Astrocyte (in vitro differentiated cells and primary cell): ENCODE results near the gene SLC35F2. TPM values are rescaled to one million over a fixed set of nuclear protein-coding genes. Genes with fewer than 3 reads are reported as not detected.

Experiments
- DNase-seq: peaks from one replicate; pipeline ENCODE4 v3.0.0-alpha.2; 2010; ENCODE audit warnings: low read depth
- FAIRE-seq: peaks from 2 replicates; lab custom pipeline; 2011; peaks lifted over from hg19 to GRCh38; lab: Jason Lieb, UNC
- H2AFZ ChIP-seq: 2 replicates; pipeline ENCODE4 v1.6.0; 2012; ENCODE audit warnings: low read depth, low read length, inconsistent platforms
- H3K27ac ChIP-seq: 2 replicates; pipeline ENCODE4 v1.5.1; 2011; ENCODE audit warnings: low read depth, low read length, inconsistent platforms
- H3K27me3 ChIP-seq: 2 replicates; pipeline ENCODE4 v1.6.0; 2011; ENCODE audit warnings: low read length, inconsistent platforms; ENCODE audit not compliant: insufficient read depth
- H3K36me3 ChIP-seq: 2 replicates; pipeline ENCODE4 v1.5.1; 2011; ENCODE audit warnings: low read length, inconsistent platforms; ENCODE audit not compliant: insufficient read depth
- H3K4me1 ChIP-seq: 2 replicates; pipeline ENCODE4 v1.5.1; 2011; ENCODE audit warnings: low read length, inconsistent platforms; ENCODE audit not compliant: insufficient read depth
- H3K4me2 ChIP-seq: 2 replicates; pipeline ENCODE4 v1.6.0; 2012; ENCODE audit warnings: low read length, inconsistent platforms
- H3K4me3 ChIP-seq: 2 replicates; pipeline ENCODE4 v1.5.1; 2011; ENCODE audit warnings: low read depth, mild to moderate bottlenecking, low read length, inconsistent platforms; ENCODE audit not compliant: insufficient read depth
- H3K79me2 ChIP-seq: 2 replicates; pipeline ENCODE4 v1.6.0; 2012; ENCODE audit warnings: mild to moderate bottlenecking, low read length, inconsistent platforms; ENCODE audit not compliant: insufficient read depth
- H3K9ac ChIP-seq: 2 replicates; pipeline ENCODE4 v1.6.0; 2012; ENCODE audit warnings: mild to moderate bottlenecking, low read length, inconsistent platforms
- H3K9me3 ChIP-seq: 2 replicates; pipeline ENCODE4 v1.5.1; 2012; ENCODE audit warnings: low read depth, mild to moderate bottlenecking, low read length, inconsistent platforms; ENCODE audit not compliant: insufficient read depth
- H4K20me1 ChIP-seq: 2 replicates; pipeline ENCODE4 v1.6.0; 2012; ENCODE audit warnings: low read length, inconsistent platforms; ENCODE audit not compliant: insufficient read depth
- H3K27ac Mint-ChIP-seq: one replicate; pipeline ENCODE4 v1.8.0; 2021; ENCODE audit warnings: mild to moderate bottlenecking, mixed read lengths; ENCODE audit not compliant: unreplicated experiment
- H3K27me3 Mint-ChIP-seq: one replicate; pipeline ENCODE4 v1.8.0; 2021; ENCODE audit warnings: low read depth, mixed read lengths; ENCODE audit not compliant: unreplicated experiment
- H3K36me3 Mint-ChIP-seq: one replicate; pipeline ENCODE4 v1.8.0; 2021; ENCODE audit warnings: low read depth, mixed read lengths; ENCODE audit not compliant: unreplicated experiment
- H3K4me1 Mint-ChIP-seq: one replicate; pipeline ENCODE4 v1.8.0; 2021; ENCODE audit warnings: low read depth, mixed read lengths; ENCODE audit not compliant: unreplicated experiment
- H3K4me3 Mint-ChIP-seq: one replicate; pipeline ENCODE4 v1.8.0; 2021; ENCODE audit warnings: mild to moderate bottlenecking, moderate library complexity, mixed read lengths; ENCODE audit not compliant: unreplicated experiment
- H3K9me3 Mint-ChIP-seq: one replicate; pipeline ENCODE4 v1.8.0; 2021; ENCODE audit warnings: mild to moderate bottlenecking, mixed read lengths; ENCODE audit not compliant: unreplicated experiment
- EZH2 ChIP-seq: IDR thresholded peaks from 2 replicates; pipeline ENCODE4 v1.6.1; 2012; ENCODE audit warnings: mild to moderate bottlenecking, low read length, inconsistent platforms; ENCODE audit not compliant: insufficient read depth
- total RNA-seq: library from RNA; stranded (reverse); gene quantifications from 2 replicates; pipeline ENCODE4 v1.2.1, GENCODE V29; 2021
- TF ChIP-seq, protein P1 (sequence below): IDR thresholded peaks from 2 replicates; pipeline ENCODE4 v1.5.1; 2011; ENCODE audit warnings: low read depth, mild to moderate bottlenecking, inconsistent platforms, low read length, moderate library complexity; ENCODE audit not compliant: insufficient read depth

Gene SLC35F2
- total RNA-seq, 1 donor from 2014 or later, result 52.5 TPM

DNA sequence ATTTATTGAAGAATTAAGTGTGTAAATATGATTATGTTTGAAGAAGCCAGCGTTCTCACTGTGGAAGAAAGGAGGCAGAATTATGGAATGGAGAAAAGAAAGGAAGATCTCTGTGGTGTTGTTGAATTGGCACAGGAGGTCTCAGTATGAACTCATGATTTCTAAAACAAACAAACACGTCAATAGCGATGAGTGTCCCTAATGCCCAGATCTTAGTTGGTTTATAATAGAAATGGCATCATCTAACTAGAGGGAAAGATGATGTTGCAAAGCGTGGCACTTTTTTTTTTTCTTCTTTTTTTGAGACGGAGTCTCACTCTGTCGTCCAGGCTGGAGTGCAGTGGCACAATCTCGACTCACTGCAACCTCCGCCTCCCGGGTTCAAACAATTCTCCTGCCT, 107.5 kb downstream of the SLC35F2 start:
- no peaks in the 10 kb centered on the region for H3K36me3 ChIP-seq
- no peak overlapping the region for H2AFZ ChIP-seq
- no peaks in the 10 kb centered on the region for H3K79me2 ChIP-seq
- H3K9me3 ChIP-seq, result no peaks in the 10 kb centered on the region
- no peaks in the 10 kb centered on the region for H4K20me1 ChIP-seq
- no peaks in the 10 kb centered on the region for H3K9me3 Mint-ChIP-seq
- H3K36me3 Mint-ChIP-seq, result no peaks in the 10 kb centered on the region
- H3K4me1 Mint-ChIP-seq, result no peaks in the 10 kb centered on the region
- H3K27ac ChIP-seq, result no peak overlapping the region
- DNase-seq (no peak), FAIRE-seq (no peak)
- no peak for TF ChIP-seq EZH2
- TF ChIP-seq, protein P1, sequence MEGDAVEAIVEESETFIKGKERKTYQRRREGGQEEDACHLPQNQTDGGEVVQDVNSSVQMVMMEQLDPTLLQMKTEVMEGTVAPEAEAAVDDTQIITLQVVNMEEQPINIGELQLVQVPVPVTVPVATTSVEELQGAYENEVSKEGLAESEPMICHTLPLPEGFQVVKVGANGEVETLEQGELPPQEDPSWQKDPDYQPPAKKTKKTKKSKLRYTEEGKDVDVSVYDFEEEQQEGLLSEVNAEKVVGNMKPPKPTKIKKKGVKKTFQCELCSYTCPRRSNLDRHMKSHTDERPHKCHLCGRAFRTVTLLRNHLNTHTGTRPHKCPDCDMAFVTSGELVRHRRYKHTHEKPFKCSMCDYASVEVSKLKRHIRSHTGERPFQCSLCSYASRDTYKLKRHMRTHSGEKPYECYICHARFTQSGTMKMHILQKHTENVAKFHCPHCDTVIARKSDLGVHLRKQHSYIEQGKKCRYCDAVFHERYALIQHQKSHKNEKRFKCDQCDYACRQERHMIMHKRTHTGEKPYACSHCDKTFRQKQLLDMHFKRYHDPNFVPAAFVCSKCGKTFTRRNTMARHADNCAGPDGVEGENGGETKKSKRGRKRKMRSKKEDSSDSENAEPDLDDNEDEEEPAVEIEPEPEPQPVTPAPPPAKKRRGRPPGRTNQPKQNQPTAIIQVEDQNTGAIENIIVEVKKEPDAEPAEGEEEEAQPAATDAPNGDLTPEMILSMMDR, result no peak
- no peak overlapping the region for H3K9ac ChIP-seq
- no peaks in the 10 kb centered on the region for H3K27me3 Mint-ChIP-seq
- H3K4me1 ChIP-seq, result no peaks in the 10 kb centered on the region
- H3K4me2 ChIP-seq, result no peak overlapping the region
- no peak overlapping the region for H3K27ac Mint-ChIP-seq
- H3K4me3 ChIP-seq, result no peak overlapping the region
- H3K27me3 ChIP-seq, result no peaks in the 10 kb centered on the region
- H3K4me3 Mint-ChIP-seq, result no peak overlapping the region

DNA sequence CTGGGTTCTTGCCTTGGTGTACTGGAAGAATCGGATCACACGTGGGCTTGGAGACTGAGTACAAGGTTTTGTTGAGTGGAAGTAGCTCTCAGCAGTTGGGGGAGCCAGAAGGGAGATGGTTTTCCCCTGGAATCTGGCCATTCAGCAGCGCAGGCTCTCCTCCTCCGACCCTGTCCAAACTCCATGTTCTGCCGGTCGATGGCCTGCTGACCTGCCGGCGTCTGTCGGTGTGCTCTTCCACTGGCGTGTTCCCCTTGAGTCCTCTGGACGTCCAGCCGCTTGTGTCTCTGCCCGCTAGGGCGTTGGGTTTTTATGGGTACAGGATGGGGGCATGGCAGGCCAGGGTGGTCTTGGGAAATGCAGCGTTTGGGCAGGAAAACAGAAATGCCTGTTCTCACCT, 108.3 kb downstream of the SLC35F2 start:
- no peaks in the 10 kb centered on the region for H3K27me3 ChIP-seq
- no peaks in the 10 kb centered on the region for H3K27me3 Mint-ChIP-seq
- no peaks in the 10 kb centered on the region for H3K36me3 ChIP-seq
- no peaks in the 10 kb centered on the region for H3K4me1 Mint-ChIP-seq
- no peak overlapping the region for H3K4me2 ChIP-seq
- H3K4me3 ChIP-seq, result no peak overlapping the region
- H3K4me1 ChIP-seq, result no peaks in the 10 kb centered on the region
- no peaks in the 10 kb centered on the region for H3K9me3 Mint-ChIP-seq
- no peak for FAIRE-seq
- TF ChIP-seq EZH2, result no peak
- TF ChIP-seq, protein P1, result no peak
- no peaks in the 10 kb centered on the region for H3K79me2 ChIP-seq
- H3K4me3 Mint-ChIP-seq, result no peak overlapping the region
- no peak overlapping the region for H3K9ac ChIP-seq
- no peaks in the 10 kb centered on the region for H4K20me1 ChIP-seq
- no peak for DNase-seq
- H3K27ac Mint-ChIP-seq, result no peak overlapping the region
- H3K36me3 Mint-ChIP-seq, result no peaks in the 10 kb centered on the region
- no peaks in the 10 kb centered on the region for H3K9me3 ChIP-seq
- H3K27ac ChIP-seq, result no peak overlapping the region
- no peak overlapping the region for H2AFZ ChIP-seq

DNA sequence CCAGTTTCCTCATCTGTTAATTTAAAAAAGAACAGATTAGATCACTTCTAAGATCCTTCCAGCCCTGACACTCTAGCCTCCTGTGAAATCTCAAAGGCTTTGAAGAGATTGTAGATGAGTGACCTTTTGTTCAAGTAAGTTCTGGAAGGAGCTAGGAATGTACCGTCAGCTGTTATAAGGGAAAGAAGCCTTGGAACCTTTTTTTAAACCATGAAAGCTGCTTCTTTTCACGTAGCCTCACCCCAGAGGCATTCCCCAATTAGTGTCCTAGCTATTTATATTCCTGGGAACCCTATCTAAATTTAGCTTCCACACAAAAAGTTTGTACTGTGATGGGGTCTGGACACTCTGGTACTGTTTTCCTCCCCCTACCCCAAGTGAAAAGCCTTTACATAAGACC, 111.0 kb downstream of the SLC35F2 start:
- H3K4me2 ChIP-seq, result no peak overlapping the region

More for the DNA sequence above, 111.0 kb downstream of the SLC35F2 start:
- H2AFZ ChIP-seq, result no peak overlapping the region
- no peaks in the 10 kb centered on the region for H3K4me1 ChIP-seq
- Mint-ChIP-seq H3K4me3 (no peak overlapping the region), H3K27me3 (peaks cover 4% of the 10 kb centered on the region), H3K9me3 (no peaks in the 10 kb centered on the region), H3K27ac (no peak overlapping the region), H3K36me3 (no peaks in the 10 kb centered on the region), H3K4me1 (peaks cover 1% of the 10 kb centered on the region)
- no peaks in the 10 kb centered on the region for H3K9me3 ChIP-seq
- no peak overlapping the region for H3K27ac ChIP-seq
- no peaks in the 10 kb centered on the region for H3K79me2 ChIP-seq
- DNase-seq (no peak), FAIRE-seq (no peak)
- H3K9ac ChIP-seq, result no peak overlapping the region
- no peak overlapping the region for H3K4me3 ChIP-seq
- no peak for TF ChIP-seq EZH2
- TF ChIP-seq, protein P1, result no peak
- H3K27me3 ChIP-seq, result no peaks in the 10 kb centered on the region
- no peaks in the 10 kb centered on the region for H3K36me3 ChIP-seq
- H4K20me1 ChIP-seq, result no peaks in the 10 kb centered on the region
